Spinal cord (tissue), 10 donors: Measurements from ENCODE around the gene OCRL. TPM values are rescaled to one million over a fixed set of nuclear protein-coding genes. Genes with fewer than 3 reads are reported as not detected.

Experiments
- DNase-seq, 6 donors: peaks; one replicate each; pipeline versions ENCODE4 v3.0.0 to v3.0.0-alpha.2; 2013 to 2015; ENCODE audit warnings: low spot score in 6 of 6, low read depth in 4 of 6
- H3K27ac ChIP-seq: one replicate; pipeline ENCODE4 v1.5.1; 2013; ENCODE audit warnings: low read depth, low read length, control low read depth
- H3K27me3 ChIP-seq: one replicate; pipeline ENCODE4 v1.6.1; 2013; ENCODE audit warnings: low read length; ENCODE audit not compliant: control insufficient read depth, insufficient read depth
- H3K36me3 ChIP-seq: one replicate; pipeline ENCODE4 v1.6.1; 2013; ENCODE audit warnings: low read length; ENCODE audit not compliant: control insufficient read depth, insufficient read depth
- H3K4me1 ChIP-seq: one replicate; pipeline ENCODE4 v1.6.1; 2013; ENCODE audit warnings: low read length; ENCODE audit not compliant: control insufficient read depth, insufficient read depth
- H3K4me3 ChIP-seq: one replicate; pipeline ENCODE4 v1.5.1; 2013; ENCODE audit warnings: low read depth, low read length, control low read depth
- H3K9me3 ChIP-seq: one replicate; pipeline ENCODE4 v1.6.1; 2013; ENCODE audit warnings: low read length; ENCODE audit not compliant: control insufficient read depth, insufficient read depth
- WGBS: methylation state at CpG from one replicate; pipeline ENCODE4 v1.1.5; 2013; ENCODE audit warnings: missing lambda C conversion rate; ENCODE audit not compliant: insufficient coverage; 5-methylcytosine and 5-hydroxymethylcytosine counted together
- polyA plus RNA-seq, 2 donors: library from polyadenylated mRNA; unstranded; fragments of 120-200 nt; gene quantifications; one replicate each; pipeline ENCODE4 v1.2.1, GENCODE V29; 2013; ENCODE audit not compliant: insufficient read length in 2 of 2
- small RNA-seq: library from RNA; depleted of rRNA; stranded (forward); fragments of <200 nt; gene quantifications from one replicate; pipeline ENCODE3, GENCODE V24; 2014; ENCODE audit warnings: low replicate concordance
- total RNA-seq, 2 donors: library from RNA; depleted of rRNA in 1 of 2; stranded (reverse); fragments of 120-200 nt in 1 of 2; fragments of >200 nt in 1 of 2; gene quantifications; one replicate each; pipeline versions ENCODE4 v1.2.3 to v1.2.4, GENCODE V29; 2013 to 2014
- donor health status: healthy.

The OCRL gene
- total and polyA plus RNA-seq, 4 donors = 25.5 to 37.2 (median 33.7) TPM

DNA sequence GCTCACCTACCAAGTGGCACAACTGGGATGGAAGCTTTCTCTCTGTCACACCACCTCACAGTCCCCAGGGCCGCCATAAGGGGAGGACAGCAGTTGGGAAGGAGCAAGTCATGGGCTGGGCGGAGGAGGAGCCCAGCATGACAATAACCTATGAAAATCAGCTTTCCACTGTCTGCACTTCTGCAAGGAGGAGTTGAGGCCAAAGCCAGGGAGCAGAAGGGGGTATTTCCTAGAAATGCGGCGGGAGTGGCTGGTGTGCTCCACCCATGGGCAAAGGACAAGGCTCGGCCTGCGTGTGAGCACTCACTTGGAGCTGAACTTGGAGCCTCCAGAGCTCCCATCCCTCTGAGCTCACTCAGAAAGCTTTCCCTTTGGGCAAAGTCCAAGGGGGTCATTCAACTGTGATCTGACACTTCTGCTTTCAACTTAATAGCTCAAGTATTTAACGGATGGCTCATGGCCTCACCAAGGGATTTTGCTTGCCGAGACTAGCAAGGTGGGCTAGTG lies 96.2 kb downstream of the OCRL start:
- WGBS = 85% methylated on average over 5 of the region's 8 CpGs
- Histone ChIP-seq H3K27me3 (peaks cover 12% of the 10 kb centered on the region), H3K9me3 (no peaks in the 10 kb centered on the region), H3K4me1 (peaks cover 28% of the 10 kb centered on the region), H3K27ac (no peak overlapping the region), H3K4me3 (no peak overlapping the region), H3K36me3 (no peaks in the 10 kb centered on the region)
- no peak for DNase-seq

DNA sequence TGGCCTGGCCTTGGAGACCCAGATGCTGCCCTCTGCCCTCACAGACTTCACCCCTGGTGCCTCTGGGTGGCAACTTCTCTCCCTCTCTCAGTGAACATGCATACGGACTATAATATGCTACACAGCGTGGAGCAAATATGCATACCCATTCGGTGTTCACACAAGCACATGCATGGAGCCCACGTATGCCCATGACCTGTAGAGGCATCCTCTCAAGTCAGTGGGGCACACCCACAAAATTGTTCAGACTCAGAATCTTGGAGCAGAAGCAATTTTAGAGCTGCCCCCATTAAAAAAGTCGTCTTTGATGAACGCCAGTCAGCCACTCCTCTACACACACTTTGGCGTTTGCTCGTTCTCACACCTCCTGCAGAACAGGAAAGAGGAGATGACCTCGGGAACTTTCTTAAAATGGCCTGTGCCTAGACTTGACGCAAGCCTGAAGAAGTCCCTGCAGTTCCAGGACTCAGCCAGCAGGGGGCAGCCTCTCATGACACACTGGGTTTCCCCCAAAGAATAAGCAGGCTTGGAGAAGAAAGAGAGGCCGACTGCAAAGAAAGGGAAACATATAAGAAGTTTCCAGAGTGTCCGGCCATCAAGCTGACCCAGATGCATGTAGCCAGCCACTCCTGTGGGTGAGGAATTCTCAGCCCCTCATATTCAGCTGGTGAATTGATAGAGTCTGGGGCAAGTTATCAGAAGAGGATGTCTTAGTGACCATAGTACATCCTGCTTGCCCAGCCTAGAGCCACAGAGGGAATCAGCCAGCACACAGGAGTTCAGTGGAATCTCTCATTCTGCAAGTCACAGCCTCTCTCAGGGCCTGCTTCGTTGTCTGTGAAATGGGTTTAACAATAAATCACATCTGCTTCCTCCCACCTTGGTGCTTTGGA lies 97.4 kb downstream of the OCRL start:
- H3K4me3 ChIP-seq = no peak overlapping the region
- peak in 2 of 6 donors; percentile 83 to 85 for DNase-seq
- peaks cover 9% of the 10 kb centered on the region for H3K27me3 ChIP-seq
- H3K36me3 ChIP-seq = no peaks in the 10 kb centered on the region
- H3K4me1 ChIP-seq = peaks cover 25% of the 10 kb centered on the region
- no peaks in the 10 kb centered on the region for H3K9me3 ChIP-seq
- no peak overlapping the region for H3K27ac ChIP-seq
- WGBS = 33% methylated on average over 13 of the region's 13 CpGs

DNA sequence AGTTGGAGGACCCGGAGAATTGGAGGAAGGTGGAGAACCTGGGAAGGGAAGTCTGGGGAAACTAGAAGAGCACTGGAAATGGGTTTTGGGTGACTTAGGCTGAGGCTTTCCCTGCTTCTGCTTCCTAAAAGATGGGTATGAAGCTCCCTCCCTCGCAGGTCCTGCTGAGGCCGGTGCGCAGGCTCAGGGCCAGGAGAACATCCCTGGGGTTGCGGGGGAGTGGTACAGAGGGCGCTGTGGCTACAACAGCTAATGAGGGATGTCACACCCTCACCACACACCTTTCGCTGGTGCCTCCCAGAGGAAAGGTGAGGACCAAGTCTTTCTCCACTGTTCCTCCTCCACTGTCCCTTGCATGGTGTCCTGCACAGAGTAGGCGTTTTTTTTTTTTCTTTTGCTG lies 98.9 kb downstream of the OCRL start:
- no peak overlapping the region for H3K4me3 ChIP-seq
- H3K27me3 ChIP-seq = peaks cover 9% of the 10 kb centered on the region
- no peaks in the 10 kb centered on the region for H3K36me3 ChIP-seq
- H3K27ac ChIP-seq = no peak overlapping the region
- 75% methylated on average over 6 of the region's 8 CpGs for WGBS
- no peaks in the 10 kb centered on the region for H3K9me3 ChIP-seq
- DNase-seq = no peak
- peaks cover 25% of the 10 kb centered on the region for H3K4me1 ChIP-seq

DNA sequence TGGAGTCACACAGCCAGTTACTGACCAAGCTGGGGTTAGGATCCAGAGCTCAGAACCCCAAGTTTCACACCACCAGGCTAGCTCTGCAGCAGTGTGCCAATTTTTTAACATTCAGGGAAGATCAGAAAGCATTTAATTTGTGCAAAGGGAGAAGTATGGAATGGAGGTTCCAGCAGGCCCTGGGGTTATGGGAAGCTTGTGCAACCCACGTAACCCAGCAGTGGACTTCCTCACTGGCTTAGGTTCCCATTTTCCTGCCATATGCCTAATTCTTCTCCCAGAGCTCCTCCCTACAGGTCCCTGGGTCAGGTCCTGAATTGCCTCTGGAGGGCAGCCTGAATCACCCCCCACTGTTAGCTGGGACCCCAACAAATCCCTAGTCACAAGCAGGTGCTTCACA lies 100.7 kb downstream of the OCRL start:
- no CpG with 5 or more reads among the region's 1 CpG for WGBS
- H3K9me3 ChIP-seq = no peaks in the 10 kb centered on the region
- H3K27ac ChIP-seq = no peak overlapping the region
- peaks cover 10% of the 10 kb centered on the region for H3K4me1 ChIP-seq
- peaks cover 9% of the 10 kb centered on the region for H3K27me3 ChIP-seq
- no peaks in the 10 kb centered on the region for H3K36me3 ChIP-seq
- no peak overlapping the region for H3K4me3 ChIP-seq
- no peak for DNase-seq

DNA sequence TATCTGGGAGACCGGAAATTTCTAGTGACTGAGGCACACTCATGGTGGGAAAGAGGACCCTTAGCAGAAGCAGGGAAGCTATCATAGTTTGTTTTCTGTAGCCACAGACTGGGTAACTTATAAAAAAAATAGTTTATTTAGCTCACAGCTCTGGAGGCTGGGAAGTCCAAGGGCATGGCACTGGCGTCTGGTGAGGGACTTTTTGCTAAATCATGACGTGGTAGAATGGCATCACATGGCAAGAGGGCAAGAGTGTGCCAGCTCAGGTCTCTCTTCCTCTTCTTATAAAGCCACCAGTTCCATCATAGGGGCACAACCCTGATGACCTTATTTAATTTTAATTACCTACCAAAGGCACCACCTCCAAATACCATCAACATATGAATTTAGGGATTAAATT lies 101.4 kb downstream of the OCRL start:
- no peak for DNase-seq
- peaks cover 11% of the 10 kb centered on the region for H3K4me1 ChIP-seq
- peaks cover 9% of the 10 kb centered on the region for H3K27me3 ChIP-seq
- no peak overlapping the region for H3K27ac ChIP-seq
- H3K36me3 ChIP-seq = no peaks in the 10 kb centered on the region
- H3K9me3 ChIP-seq = no peaks in the 10 kb centered on the region
- WGBS = 73% methylated on average over 2 of the region's 3 CpGs
- no peak overlapping the region for H3K4me3 ChIP-seq

DNA sequence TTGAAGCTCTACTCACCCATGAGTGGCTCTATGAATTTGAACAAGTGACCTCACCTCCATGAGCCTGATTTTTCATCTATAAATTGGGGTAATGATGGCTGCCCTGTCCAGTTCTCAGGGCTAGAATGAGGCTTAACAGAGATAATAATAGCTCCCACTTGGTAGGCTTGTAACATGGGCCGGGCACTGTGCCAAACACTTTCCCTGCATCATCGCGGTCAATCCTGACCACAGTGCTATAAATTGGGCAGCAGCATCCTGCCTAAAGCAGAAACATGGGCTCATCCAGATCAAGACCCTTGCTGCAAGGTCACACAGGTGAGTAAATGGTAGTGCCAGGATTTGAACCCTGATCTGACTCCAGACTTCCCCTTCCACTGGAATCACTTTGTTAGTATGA lies 101.9 kb downstream of the OCRL start:
- Histone ChIP-seq H3K27me3 (peaks cover 11% of the 10 kb centered on the region), H3K36me3 (no peaks in the 10 kb centered on the region), H3K9me3 (no peaks in the 10 kb centered on the region), H3K27ac (no peak overlapping the region), H3K4me1 (peaks cover 15% of the 10 kb centered on the region), H3K4me3 (no peak overlapping the region)
- 64% methylated on average over 3 of the region's 3 CpGs for WGBS
- DNase-seq = no peak

Small RNA genes lying within 50 kb of the gene (small RNA-seq; reads per million reads assigned to genes)
- gene RF01169 = not detected

Other genes with a start within 250 kb of the OCRL start
- 100 to 1,000 TPM in 1 of 2 donors, 10 to 100 TPM in 1; 77.5 to 115 TPM for gene SMARCA1, start 16.8 kb upstream of the OCRL start, total RNA-seq
- 10 to 100 TPM; 50.0 to 62.4 TPM for gene SMARCA1, start 16.8 kb upstream of the OCRL start, polyA plus RNA-seq
- gene APLN, start 114.7 kb downstream of the OCRL start, total RNA-seq = 1 to 10 TPM; 4.7 to 5.3 TPM
- 10 to 100 TPM; 10.3 to 12.2 TPM for gene APLN, start 114.7 kb downstream of the OCRL start, polyA plus RNA-seq
- 1 to 10 TPM; 2.0 to 4.1 TPM for gene XPNPEP2, start 198.7 kb downstream of the OCRL start, total RNA-seq
- 1 to 10 TPM in 1 of 2 donors, under 1 TPM in 1; 0.87 to 2.5 TPM for gene XPNPEP2, start 198.7 kb downstream of the OCRL start, polyA plus RNA-seq
- 1 to 10 TPM; 4.8 to 8.2 TPM for gene SASH3, start 239.7 kb downstream of the OCRL start, total RNA-seq
- gene SASH3, start 239.7 kb downstream of the OCRL start, polyA plus RNA-seq = 1 to 10 TPM; 4.9 to 5.6 TPM